ENCODE data around the gene GJA4. TPM values are rescaled to one million over a fixed set of nuclear protein-coding genes. Genes with fewer than 3 reads are reported as not detected.
"Not testable (repeated sequence)": the region's sequence is repeated elsewhere in the genome, so short reads cannot be mapped to it uniquely, and the experiment has no call there.

GJA4 gene
- total RNA-seq, 2 experiments from 2014 or later, result 0.24 to 0.69 TPM

GRCh38 chr1:34806396-34806795 is 13.6 kb downstream of the GJA4 start:
- no peak overlapping the region for H3K4me3 Mint-ChIP-seq
- CTCF ChIA-PET, result no interaction called here
- no peaks in the 10 kb centered on the region for H3K27me3 Mint-ChIP-seq (ENCODE audit: low read depth)
- peaks cover 3% of the 10 kb centered on the region for H3K36me3 Mint-ChIP-seq (ENCODE audit: low read depth)
- H3K4me1 Mint-ChIP-seq (ENCODE audit: low read depth), result no peaks in the 10 kb centered on the region
- H3K27ac Mint-ChIP-seq, result no peak overlapping the region
- DNase-seq, result no peak
- intact Hi-C loops (cut with micrococcal nuclease), result no loop called here
- no peaks in the 10 kb centered on the region for H3K9me3 Mint-ChIP-seq

DNA sequence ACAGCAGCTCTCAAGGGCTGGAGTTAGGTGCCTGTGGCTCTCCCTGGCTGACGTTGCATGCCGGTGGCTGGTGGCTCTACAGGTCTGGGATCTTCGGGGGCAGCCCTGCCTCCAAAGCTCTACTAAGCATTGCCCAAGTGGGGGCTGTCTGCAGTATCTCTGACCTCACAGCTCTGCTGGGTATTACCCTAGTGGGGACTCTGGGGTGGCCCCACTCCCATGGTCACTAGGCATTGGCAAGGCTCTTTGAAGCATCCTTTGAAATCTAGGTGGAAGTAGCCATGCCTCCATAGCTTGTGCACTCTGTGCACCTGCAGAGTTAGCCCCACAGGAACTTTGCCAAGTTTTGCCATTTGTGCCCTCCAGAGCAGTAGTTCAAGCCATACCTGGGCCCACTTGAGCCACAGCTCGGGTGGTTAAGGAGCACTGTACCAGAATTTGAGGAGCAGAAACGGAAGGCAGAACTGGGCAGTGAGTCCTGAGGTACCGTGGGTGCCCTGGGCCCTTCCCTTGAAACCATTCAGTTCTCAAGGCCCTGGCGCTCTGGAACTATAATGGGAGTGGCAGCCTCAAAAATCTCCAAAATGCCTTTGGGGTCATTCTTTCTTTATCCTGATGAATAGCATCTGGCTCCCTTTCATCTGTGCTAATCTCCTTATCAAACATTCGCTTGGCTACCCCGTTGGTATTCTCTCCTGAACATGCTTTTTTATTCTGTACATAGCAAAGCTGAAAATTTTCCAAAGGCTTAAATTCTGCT is 15.4 kb downstream of the GJA4 start:
- intact Hi-C loops (cut with micrococcal nuclease), result no loop called here
- Mint-ChIP-seq H3K4me3 (no peak overlapping the region), H3K9me3 (no peaks in the 10 kb centered on the region), H3K4me1 (ENCODE audit: low read depth) (no peaks in the 10 kb centered on the region), H3K36me3 (ENCODE audit: low read depth) (peaks cover 3% of the 10 kb centered on the region), H3K27me3 (ENCODE audit: low read depth) (no peaks in the 10 kb centered on the region), H3K27ac (no peak overlapping the region)
- CTCF ChIA-PET, result no interaction called here
- DNase-seq, result no peak

DNA sequence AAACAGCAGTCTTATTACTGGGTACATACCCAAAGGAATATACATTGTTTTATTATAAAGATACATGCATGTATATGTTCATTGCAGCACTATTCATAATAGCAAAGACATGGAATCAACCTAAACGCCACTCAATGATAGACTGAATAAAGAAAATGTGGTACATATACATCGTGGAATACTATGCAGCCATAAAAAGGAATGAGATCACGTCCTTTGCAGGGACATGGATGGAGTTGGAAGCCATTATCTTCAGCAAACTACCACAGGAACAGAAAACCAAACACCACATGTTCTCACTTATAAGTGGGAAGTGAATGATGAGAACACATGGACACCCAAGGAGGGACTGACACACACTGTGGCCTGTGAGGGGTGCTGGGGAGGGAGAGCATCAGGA is 18.0 kb downstream of the GJA4 start:
- CTCF ChIA-PET; H3K36me3 Mint-ChIP-seq (ENCODE audit: low read depth); H3K27ac Mint-ChIP-seq; H3K4me1 Mint-ChIP-seq (ENCODE audit: low read depth); H3K4me3 Mint-ChIP-seq; DNase-seq; H3K9me3 Mint-ChIP-seq; H3K27me3 Mint-ChIP-seq (ENCODE audit: low read depth); intact Hi-C loops (cut with micrococcal nuclease): not testable (repeated sequence)

DNA sequence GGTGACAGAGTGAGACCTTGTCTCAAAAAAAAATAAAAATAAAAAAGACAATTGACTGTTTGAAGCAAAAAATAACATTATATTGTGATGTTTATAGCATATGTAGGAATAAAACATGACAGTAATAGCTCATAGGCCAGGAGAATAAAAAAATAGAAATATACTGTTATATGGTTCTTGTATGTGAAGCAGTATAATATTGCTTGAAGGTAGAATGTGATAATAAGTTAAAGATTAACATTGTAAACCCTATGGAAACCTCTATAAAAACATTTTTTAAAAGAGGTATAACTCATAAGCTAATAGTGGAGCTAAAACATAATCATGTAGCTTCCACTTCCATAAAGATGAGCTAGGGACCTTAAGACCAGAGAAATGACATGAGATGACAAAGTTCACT is 23.5 kb downstream of the GJA4 start:
- no peak overlapping the region for H3K4me3 Mint-ChIP-seq
- H3K4me1 Mint-ChIP-seq (ENCODE audit: low read depth), result no peaks in the 10 kb centered on the region
- CTCF ChIA-PET, result interaction anchor here (0.8 kb wide), 1 partner anchor 36 kb away, joined by 4 read pairs; no protein-coding TSS in a partner anchor
- H3K36me3 Mint-ChIP-seq (ENCODE audit: low read depth), result no peaks in the 10 kb centered on the region
- intact Hi-C loops (cut with micrococcal nuclease), result no loop called here
- DNase-seq, result no peak
- H3K27me3 Mint-ChIP-seq (ENCODE audit: low read depth), result no peaks in the 10 kb centered on the region
- no peak overlapping the region for H3K27ac Mint-ChIP-seq
- no peaks in the 10 kb centered on the region for H3K9me3 Mint-ChIP-seq

DNA sequence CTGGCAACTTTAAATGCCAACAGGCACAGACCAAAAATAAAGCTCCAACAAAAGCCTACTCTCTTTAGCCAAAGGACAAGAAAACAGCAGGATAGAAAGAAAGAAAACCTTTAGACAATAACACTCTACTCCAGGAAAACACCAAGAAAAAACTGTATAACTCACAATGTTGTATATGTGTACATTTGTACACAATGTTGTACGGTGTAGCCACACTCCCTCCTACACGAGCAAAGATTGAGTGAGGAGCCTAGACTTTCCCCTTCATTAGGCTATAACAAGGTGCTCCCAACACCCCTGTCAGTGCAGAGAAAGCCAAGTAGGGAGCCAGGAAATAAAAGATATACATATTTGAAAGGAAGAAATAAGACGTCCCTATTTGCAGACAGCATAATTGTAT is 24.0 kb downstream of the GJA4 start:
- Mint-ChIP-seq H3K36me3 (ENCODE audit: low read depth) (no peaks in the 10 kb centered on the region), H3K9me3 (no peaks in the 10 kb centered on the region), H3K27me3 (ENCODE audit: low read depth) (no peaks in the 10 kb centered on the region), H3K27ac (no peak overlapping the region), H3K4me1 (ENCODE audit: low read depth) (no peaks in the 10 kb centered on the region), H3K4me3 (no peak overlapping the region)
- intact Hi-C loops (cut with micrococcal nuclease), result no loop called here
- CTCF ChIA-PET, result interaction anchor here (0.8 kb wide), 1 partner anchor 35 kb away, joined by 4 read pairs; no protein-coding TSS in a partner anchor
- DNase-seq, result no peak

DNA sequence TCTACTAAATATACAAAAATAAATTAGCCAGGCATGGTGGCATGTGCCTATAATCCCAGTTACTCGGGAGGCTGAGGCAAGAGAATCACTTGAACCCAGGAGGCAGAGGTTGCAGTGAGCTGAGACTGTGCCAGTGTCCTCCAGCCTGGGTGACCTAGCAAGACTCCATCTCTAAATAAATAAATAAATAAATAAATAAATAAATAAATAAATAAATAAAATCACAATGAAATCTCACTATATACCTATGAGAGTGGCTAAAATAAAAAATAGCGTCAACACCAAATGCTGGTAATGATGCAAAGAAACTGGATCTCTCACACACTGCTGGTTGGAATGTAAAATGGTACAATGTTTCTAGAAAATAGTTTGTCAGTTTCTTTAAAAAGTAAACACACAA is 26.1 kb downstream of the GJA4 start:
- H3K9me3 Mint-ChIP-seq; H3K4me3 Mint-ChIP-seq; H3K4me1 Mint-ChIP-seq (ENCODE audit: low read depth); H3K27me3 Mint-ChIP-seq (ENCODE audit: low read depth); DNase-seq; H3K27ac Mint-ChIP-seq; CTCF ChIA-PET; intact Hi-C loops (cut with micrococcal nuclease); H3K36me3 Mint-ChIP-seq (ENCODE audit: low read depth): not testable (repeated sequence)

DNA sequence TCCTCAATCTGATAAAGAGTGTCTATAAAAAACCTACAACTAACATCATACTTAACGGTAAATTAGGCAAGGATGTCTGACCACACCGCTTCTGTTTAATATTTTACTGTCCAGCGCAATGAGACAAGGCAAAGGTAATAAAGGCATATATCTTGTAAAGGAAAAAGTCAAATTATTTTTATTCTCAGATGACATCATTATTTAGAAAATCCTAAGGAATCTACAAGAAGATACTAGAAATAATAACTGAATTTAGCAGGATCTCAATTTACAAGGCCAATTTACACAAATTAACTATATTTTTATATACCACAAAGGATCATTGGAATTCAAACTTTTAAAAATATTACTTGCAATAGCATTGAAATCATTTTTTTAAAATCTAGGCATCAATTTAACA is 29.4 kb downstream of the GJA4 start:
- H3K27ac Mint-ChIP-seq, result no peak overlapping the region
- no peaks in the 10 kb centered on the region for H3K36me3 Mint-ChIP-seq (ENCODE audit: low read depth)

GRCh38 chr1:34824817-34825454 is 32.1 kb downstream of the GJA4 start:
- no peak overlapping the region for H3K27ac Mint-ChIP-seq
- no peaks in the 10 kb centered on the region for H3K36me3 Mint-ChIP-seq (ENCODE audit: low read depth)
- H3K4me1 Mint-ChIP-seq (ENCODE audit: low read depth), result no peaks in the 10 kb centered on the region
- no peak overlapping the region for H3K4me3 Mint-ChIP-seq
- H3K9me3 Mint-ChIP-seq, result peaks cover 1% of the 10 kb centered on the region
- no peak for DNase-seq
- intact Hi-C loops (cut with micrococcal nuclease), result no loop called here
- no peaks in the 10 kb centered on the region for H3K27me3 Mint-ChIP-seq (ENCODE audit: low read depth)
- CTCF ChIA-PET, result interaction anchor here (1.3 kb wide), 1 partner anchor 28 kb away, joined by 6 read pairs; no protein-coding TSS in a partner anchor

More for the DNA sequence above, 29.4 kb downstream of the GJA4 start:
- DNase-seq, result no peak
- H3K9me3 Mint-ChIP-seq, result peaks cover 1% of the 10 kb centered on the region
- no peak overlapping the region for H3K4me3 Mint-ChIP-seq
- CTCF ChIA-PET, result no interaction called here
- H3K4me1 Mint-ChIP-seq (ENCODE audit: low read depth), result no peaks in the 10 kb centered on the region
- H3K27me3 Mint-ChIP-seq (ENCODE audit: low read depth), result no peaks in the 10 kb centered on the region
- intact Hi-C loops (cut with micrococcal nuclease), result no loop called here

DNA sequence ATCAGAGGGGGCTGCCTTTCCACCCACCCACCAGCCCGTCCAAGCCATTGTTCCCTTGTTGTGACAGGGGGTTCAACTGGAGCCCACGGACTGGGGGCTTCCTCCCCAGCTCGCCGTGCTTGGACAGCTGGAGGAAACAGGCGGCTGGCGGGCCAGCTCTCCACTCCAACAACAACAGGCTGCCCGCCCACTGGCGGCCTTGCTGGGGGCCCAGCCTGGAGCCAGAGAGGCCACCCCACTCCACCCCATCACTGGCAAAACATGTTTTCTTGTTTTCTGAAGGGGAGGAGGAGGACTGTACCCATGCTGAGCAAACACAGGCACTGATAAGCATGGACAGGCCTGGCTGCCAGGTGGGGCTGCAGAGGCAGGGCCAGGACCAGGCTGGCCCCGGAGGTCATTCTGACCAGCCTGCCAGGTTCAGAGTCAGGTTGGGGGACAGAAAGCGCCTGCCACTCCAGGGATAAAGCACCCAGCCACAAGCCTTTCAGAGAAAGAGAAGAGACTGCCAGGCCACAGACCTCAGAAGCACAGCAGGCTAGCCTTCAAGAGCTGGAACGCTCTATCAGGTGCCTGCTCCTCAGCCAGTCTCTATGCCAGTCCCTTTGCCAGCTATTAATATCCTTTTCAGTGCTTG is 32.8 kb downstream of the GJA4 start:
- Mint-ChIP-seq H3K4me3 (no peak overlapping the region), H3K27ac (no peak overlapping the region), H3K36me3 (ENCODE audit: low read depth) (no peaks in the 10 kb centered on the region), H3K27me3 (ENCODE audit: low read depth) (no peaks in the 10 kb centered on the region), H3K9me3 (peaks cover 1% of the 10 kb centered on the region), H3K4me1 (ENCODE audit: low read depth) (no peaks in the 10 kb centered on the region)
- CTCF ChIA-PET, result interaction anchor here (1.3 kb wide), 1 partner anchor 27 kb away, joined by 6 read pairs; no protein-coding TSS in a partner anchor
- intact Hi-C loops (cut with micrococcal nuclease), result no loop called here
- DNase-seq, result no peak

- Mint-ChIP-seq H3K4me1 (ENCODE audit: low read depth) (no peaks in the 10 kb centered on the region), H3K4me3 (no peak overlapping the region), H3K27ac (no peak overlapping the region), H3K9me3 (peaks cover 1% of the 10 kb centered on the region), H3K27me3 (ENCODE audit: low read depth) (no peaks in the 10 kb centered on the region), H3K36me3 (ENCODE audit: low read depth) (no peaks in the 10 kb centered on the region)
- no peak for DNase-seq
- CTCF ChIA-PET, result no interaction called here
- intact Hi-C loops (cut with micrococcal nuclease), result no loop called here
These were observed 34.6 kb downstream of the GJA4 start for GRCh38 chr1:34827341-34827941.

- Mint-ChIP-seq H3K27me3 (ENCODE audit: low read depth) (no peaks in the 10 kb centered on the region), H3K4me1 (ENCODE audit: low read depth) (no peaks in the 10 kb centered on the region), H3K9me3 (peaks cover 1% of the 10 kb centered on the region), H3K36me3 (ENCODE audit: low read depth) (no peaks in the 10 kb centered on the region), H3K27ac (no peak overlapping the region), H3K4me3 (no peak overlapping the region)
- no peak for DNase-seq
- intact Hi-C loops (cut with micrococcal nuclease), result no loop called here
- CTCF ChIA-PET, result no interaction called here
These were observed 35.8 kb downstream of the GJA4 start for GRCh38 chr1:34828611-34829010.

- no peaks in the 10 kb centered on the region for H3K4me1 Mint-ChIP-seq (ENCODE audit: low read depth)
- H3K4me3 Mint-ChIP-seq, result no peak overlapping the region
- DNase-seq, result no peak
- no peaks in the 10 kb centered on the region for H3K36me3 Mint-ChIP-seq (ENCODE audit: low read depth)
- H3K9me3 Mint-ChIP-seq, result no peaks in the 10 kb centered on the region
- H3K27ac Mint-ChIP-seq, result no peak overlapping the region
- intact Hi-C loops (cut with micrococcal nuclease), result no loop called here
- CTCF ChIA-PET, result no interaction called here
- no peaks in the 10 kb centered on the region for H3K27me3 Mint-ChIP-seq (ENCODE audit: low read depth)
These were observed 36.5 kb downstream of the GJA4 start for GRCh38 chr1:34829250-34829649.

Measured in activated naive CD4-positive, alpha-beta T cell treated with anti-CD3 and anti-CD28 coated beads for 36 hours (primary cell).